DND-41 (cell line): Measurements from ENCODE around the gene C12orf75.

ENCODE experiments used
- ATAC-seq: fragments of 200-7000 bp; cut with Tn5 transposase; 3 replicates; pipeline ENCODE4 v1.9.1; 2021; ENCODE audit warnings: low read depth; ENCODE audit not compliant: insufficient read depth
- DNase-seq: peaks from one replicate; pipeline ENCODE4 v3.0.0-alpha.2; 2020
- H2AFZ ChIP-seq: 2 replicates; pipeline ENCODE4 v1.6.0; 2012; ENCODE audit warnings: low read depth, low read length
- H3K27ac ChIP-seq: 2 replicates; pipeline ENCODE4 v1.5.1; 2012; ENCODE audit warnings: low read length, inconsistent platforms
- H3K27me3 ChIP-seq: fragments of 200-600 bp; sonication (generic); 2 replicates; pipeline ENCODE4 v1.6.0; 2012; ENCODE audit warnings: low read length, mild to moderate bottlenecking, inconsistent platforms; ENCODE audit not compliant: insufficient read depth, poor library complexity
- H3K36me3 ChIP-seq: 2 replicates; pipeline ENCODE4 v1.5.1; 2012; ENCODE audit warnings: low read length, inconsistent platforms; ENCODE audit not compliant: insufficient read depth
- H3K4me1 ChIP-seq: 2 replicates; pipeline ENCODE4 v1.5.1; 2012; ENCODE audit warnings: mild to moderate bottlenecking, low read length; ENCODE audit not compliant: insufficient read depth
- H3K4me2 ChIP-seq: 2 replicates; pipeline ENCODE4 v1.6.0; 2012; ENCODE audit warnings: mild to moderate bottlenecking, moderate library complexity, low read length, inconsistent platforms; ENCODE audit not compliant: insufficient read depth
- H3K4me3 ChIP-seq, 2 experiments: fragments of 200-600 bp in 1 of 2; shearing (Covaris generic) in 1 of 2; 2 replicates each; pipeline ENCODE4 v1.5.1; 2012 to 2016; ENCODE audit warnings: inconsistent platforms in 2 of 2, low read length in 2 of 2, mild to moderate bottlenecking in 2 of 2, low read depth in 1 of 2, moderate library complexity in 1 of 2
- H3K79me2 ChIP-seq: 2 replicates; pipeline ENCODE4 v1.6.0; 2012; ENCODE audit warnings: low read length, inconsistent platforms; ENCODE audit not compliant: insufficient read depth
- H3K9ac ChIP-seq: 2 replicates; pipeline ENCODE4 v1.6.0; 2012; ENCODE audit warnings: low read depth, mild to moderate bottlenecking, inconsistent platforms, low read length, moderate library complexity
- H3K9me3 ChIP-seq: 2 replicates; pipeline ENCODE4 v1.5.1; 2012; ENCODE audit warnings: low read length, moderate library complexity, mild to moderate bottlenecking, inconsistent platforms; ENCODE audit not compliant: insufficient read depth, severe bottlenecking
- H4K20me1 ChIP-seq: 2 replicates; pipeline ENCODE4 v1.6.0; 2012; ENCODE audit warnings: low read length; ENCODE audit not compliant: insufficient read depth
- CTCF ChIP-seq: IDR thresholded peaks from 2 replicates; pipeline ENCODE4 v1.5.1; 2012; ENCODE audit warnings: borderline replicate concordance, low read length, moderate library complexity, mild to moderate bottlenecking; ENCODE audit not compliant: poor library complexity, severe bottlenecking; ENCODE audit errors: extremely low read depth
- EZH2 ChIP-seq: IDR thresholded peaks from 3 replicates; pipeline ENCODE4 v1.6.1; 2012; ENCODE audit warnings: borderline replicate concordance, low read depth, mild to moderate bottlenecking, moderate library complexity, low read length, inconsistent platforms; ENCODE audit not compliant: severe bottlenecking

The C12orf75 gene

GRCh38 chr12:105351523-105351922, 21.0 kb downstream of the C12orf75 start:
- peaks cover 85% of the 10 kb centered on the region for H3K79me2 ChIP-seq
- DNase-seq (peak; percentile 46), ATAC-seq (peak; percentile 41)
- H3K36me3 ChIP-seq = peaks cover 19% of the 10 kb centered on the region
- peak overlapping the region; percentile 91 for H3K27ac ChIP-seq
- no peak overlapping the region for H2AFZ ChIP-seq
- TF ChIP-seq EZH2 = no peak
- TF ChIP-seq CTCF = no peak
- H3K9me3 ChIP-seq = no peaks in the 10 kb centered on the region
- H3K4me2 ChIP-seq = peak overlapping the region; percentile 40
- H3K27me3 ChIP-seq = no peaks in the 10 kb centered on the region
- H4K20me1 ChIP-seq = no peaks in the 10 kb centered on the region
- peaks cover 83% of the 10 kb centered on the region for H3K4me1 ChIP-seq
- peak overlapping the region; percentile 49 for H3K9ac ChIP-seq
- H3K4me3 ChIP-seq = peak overlapping the region in 1 of 2 experiments; percentile 19; a peak in 1 of 4 replicates

- peak; percentile 83 for DNase-seq
- H3K4me1 ChIP-seq = peaks cover 87% of the 10 kb centered on the region
- no peak overlapping the region for H2AFZ ChIP-seq
- H3K79me2 ChIP-seq = peaks cover 85% of the 10 kb centered on the region
- H3K4me2 ChIP-seq = peak overlapping the region; percentile 40
- peak; percentile 89 for ATAC-seq
- peak overlapping the region; percentile 49 for H3K9ac ChIP-seq
- peaks cover 17% of the 10 kb centered on the region for H3K36me3 ChIP-seq
- no peaks in the 10 kb centered on the region for H3K9me3 ChIP-seq
- H3K27ac ChIP-seq = peak overlapping the region; percentile 91
- 0 out of 4 replicates have a peak overlapping the region, but pooled peaks of 1 of the 2 experiments have one; percentile 24 for H3K4me3 ChIP-seq
- no peaks in the 10 kb centered on the region for H4K20me1 ChIP-seq
- no peaks in the 10 kb centered on the region for H3K27me3 ChIP-seq
- TF ChIP-seq CTCF (no peak), EZH2 (no peak)
These were observed 21.6 kb downstream of the C12orf75 start for GRCh38 chr12:105352052-105352451.

GRCh38 chr12:105352940-105353635, 22.6 kb downstream of the C12orf75 start:
- Histone ChIP-seq H3K4me1 (peaks cover 88% of the 10 kb centered on the region), H3K79me2 (peaks cover 85% of the 10 kb centered on the region), H3K4me2 (peak overlapping the region; percentile 40), H4K20me1 (no peaks in the 10 kb centered on the region), H3K9me3 (no peaks in the 10 kb centered on the region), H3K27ac (peak overlapping the region; percentile 91), H3K4me3 (peak overlapping the region in 1 of 2 experiments; percentile 7; a peak in 2 of 4 replicates), H3K36me3 (peaks cover 24% of the 10 kb centered on the region), H3K9ac (peak overlapping the region; percentile 49), H3K27me3 (no peaks in the 10 kb centered on the region), H2AFZ (no peak overlapping the region)
- DNase-seq = no peak
- TF ChIP-seq CTCF (no peak), EZH2 (no peak)
- ATAC-seq = no peak
